ENCODE data around the gene PRDX5. TPM values are rescaled to one million over a fixed set of nuclear protein-coding genes. Genes with fewer than 3 reads are reported as not detected.

Gene PRDX5
- total RNA-seq, 1 experiment from 2014 or later, result 228 TPM

DNA sequence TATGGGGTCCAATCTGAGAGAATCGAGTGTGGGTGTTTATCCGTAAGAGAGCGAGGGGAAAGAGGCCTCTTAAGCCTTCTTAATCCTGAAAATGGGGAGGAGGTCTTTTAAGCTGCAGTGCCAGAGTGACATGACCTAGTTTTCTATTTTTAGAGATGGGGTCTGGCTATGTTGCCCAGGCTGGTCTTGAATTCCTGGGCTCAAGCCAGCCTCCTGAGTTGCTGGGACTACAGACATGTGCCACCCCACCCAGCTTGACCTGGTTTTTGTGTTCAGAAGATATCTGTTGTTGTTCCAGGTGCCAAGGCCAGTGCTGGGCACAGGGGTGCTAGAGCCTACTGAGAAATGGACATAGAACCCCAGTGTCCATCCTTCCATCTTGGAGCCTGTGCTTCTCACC is 34.8 kb upstream of the PRDX5 start:
- H3K4me2 ChIP-seq (ENCODE audit: insufficient read depth, insufficient read length, low read length), result no peak overlapping the region
- no CpG with 5 or more reads among the region's 3 CpGs for WGBS (ENCODE audit: extremely low coverage, insufficient read length, low lambda C conversion rate)

More for the DNA sequence above, 34.8 kb upstream of the PRDX5 start:
- Histone ChIP-seq H3T11ph (ENCODE audit: low read length) (no peak overlapping the region), H4K8ac (replicated peaks; ENCODE audit: insufficient read length, low read depth, low read length) (no peak overlapping the region), H3K27me3 (ENCODE audit: insufficient read depth, low read length) (no peaks in the 10 kb centered on the region), H3K23ac (ENCODE audit: insufficient read length, low read depth, low read length) (no peak overlapping the region), H2BK120ac (ENCODE audit: low read depth, low read length, poor library complexity, severe bottlenecking) (no peak overlapping the region), H3K79me1 (ENCODE audit: insufficient read depth, low read depth, low read length, poor library complexity, severe bottlenecking) (no peaks in the 10 kb centered on the region), H2AK5ac (ENCODE audit: insufficient read length, low read length) (no peak overlapping the region), H2BK5ac (ENCODE audit: insufficient read length, low read length) (no peak overlapping the region), H3K23me2 (ENCODE audit: insufficient read length, low read depth, low read length, poor library complexity, severe bottlenecking) (peaks cover 15% of the 10 kb centered on the region), H3K4me1 (ENCODE audit: insufficient read depth, low read length) (no peaks in the 10 kb centered on the region), H3K14ac (ENCODE audit: insufficient read depth, low read length) (no peak overlapping the region), H2BK12ac (ENCODE audit: insufficient read length, low read depth, low read length) (no peak overlapping the region), H3K4ac (ENCODE audit: low read depth, low read length) (no peak overlapping the region), H2BK15ac (ENCODE audit: low read depth, low read length) (no peak overlapping the region), H2BK20ac (ENCODE audit: low read depth, low read length, poor library complexity, severe bottlenecking) (no peak overlapping the region), H2AFZ (ENCODE audit: low read length) (no peak overlapping the region), H3K18ac (ENCODE audit: insufficient read length, low read depth, low read length) (no peak overlapping the region), H3K56ac (ENCODE audit: insufficient read length, low read depth, low read length) (no peak overlapping the region), H3K27ac (ENCODE audit: insufficient read length, low read depth, low read length) (no peak overlapping the region), H3K9ac (ENCODE audit: extremely low read depth, insufficient read length, low read length) (no peak overlapping the region), H4K20me1 (ENCODE audit: control insufficient read depth, insufficient read depth, insufficient read length) (no peaks in the 10 kb centered on the region), H4K91ac (ENCODE audit: insufficient read length, low read depth, low read length) (no peak overlapping the region), H3K9me3 (ENCODE audit: control insufficient read depth, low read depth, low read length) (no peaks in the 10 kb centered on the region), H4K5ac (ENCODE audit: insufficient read length, low read depth, low read length) (no peak overlapping the region), H3K79me2 (ENCODE audit: insufficient read depth, low read length) (no peaks in the 10 kb centered on the region)
- Mint-ChIP-seq H3K9me3 (no peaks in the 10 kb centered on the region; a peak in 1 of 5 replicates), H3K36me3 (ENCODE audit: insufficient read depth in 1 of 3, low read depth in 3 of 3) (peaks cover 0 to 24% (median 21%) of the 10 kb centered on the region in 3 experiments; a peak in 6 of 7 replicates), H3K27me3 (ENCODE audit: low read depth) (peaks cover 6% of the 10 kb centered on the region), H3K27ac (no peak overlapping the region), H3K4me3 (peak overlapping the region; percentile 58 to 82; a peak in 3 of 5 replicates), H3K4me1 (peaks cover 8 to 12% of the 10 kb centered on the region in 2 experiments)
- no peak for DNase-seq
- TF ChIP-seq, protein P1, sequence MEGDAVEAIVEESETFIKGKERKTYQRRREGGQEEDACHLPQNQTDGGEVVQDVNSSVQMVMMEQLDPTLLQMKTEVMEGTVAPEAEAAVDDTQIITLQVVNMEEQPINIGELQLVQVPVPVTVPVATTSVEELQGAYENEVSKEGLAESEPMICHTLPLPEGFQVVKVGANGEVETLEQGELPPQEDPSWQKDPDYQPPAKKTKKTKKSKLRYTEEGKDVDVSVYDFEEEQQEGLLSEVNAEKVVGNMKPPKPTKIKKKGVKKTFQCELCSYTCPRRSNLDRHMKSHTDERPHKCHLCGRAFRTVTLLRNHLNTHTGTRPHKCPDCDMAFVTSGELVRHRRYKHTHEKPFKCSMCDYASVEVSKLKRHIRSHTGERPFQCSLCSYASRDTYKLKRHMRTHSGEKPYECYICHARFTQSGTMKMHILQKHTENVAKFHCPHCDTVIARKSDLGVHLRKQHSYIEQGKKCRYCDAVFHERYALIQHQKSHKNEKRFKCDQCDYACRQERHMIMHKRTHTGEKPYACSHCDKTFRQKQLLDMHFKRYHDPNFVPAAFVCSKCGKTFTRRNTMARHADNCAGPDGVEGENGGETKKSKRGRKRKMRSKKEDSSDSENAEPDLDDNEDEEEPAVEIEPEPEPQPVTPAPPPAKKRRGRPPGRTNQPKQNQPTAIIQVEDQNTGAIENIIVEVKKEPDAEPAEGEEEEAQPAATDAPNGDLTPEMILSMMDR (conservative IDR thresholded peaks at IDR 0.05), result no peak
